Forelimb muscle (tissue), 1 donor: ENCODE data around the gene MAGEA2. TPM values are rescaled to one million over a fixed set of nuclear protein-coding genes. Genes with fewer than 3 reads are reported as not detected.
"Not testable (repeated sequence)": the region's sequence is repeated elsewhere in the genome, so short reads cannot be mapped to it uniquely, and the experiment has no call there.

ENCODE experiments used
- DNase-seq: peaks from one replicate; pipeline ENCODE4 v3.0.0-alpha.2; 2013; ENCODE audit warnings: low read depth
- polyA plus RNA-seq: library from polyadenylated mRNA; unstranded; fragments of 120-200 nt; gene quantifications from one replicate; pipeline ENCODE4 v1.2.1, GENCODE V29; 2013; ENCODE audit not compliant: insufficient read length

The MAGEA2 gene, protein sequence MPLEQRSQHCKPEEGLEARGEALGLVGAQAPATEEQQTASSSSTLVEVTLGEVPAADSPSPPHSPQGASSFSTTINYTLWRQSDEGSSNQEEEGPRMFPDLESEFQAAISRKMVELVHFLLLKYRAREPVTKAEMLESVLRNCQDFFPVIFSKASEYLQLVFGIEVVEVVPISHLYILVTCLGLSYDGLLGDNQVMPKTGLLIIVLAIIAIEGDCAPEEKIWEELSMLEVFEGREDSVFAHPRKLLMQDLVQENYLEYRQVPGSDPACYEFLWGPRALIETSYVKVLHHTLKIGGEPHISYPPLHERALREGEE
- not detected for polyA plus RNA-seq

DNA sequence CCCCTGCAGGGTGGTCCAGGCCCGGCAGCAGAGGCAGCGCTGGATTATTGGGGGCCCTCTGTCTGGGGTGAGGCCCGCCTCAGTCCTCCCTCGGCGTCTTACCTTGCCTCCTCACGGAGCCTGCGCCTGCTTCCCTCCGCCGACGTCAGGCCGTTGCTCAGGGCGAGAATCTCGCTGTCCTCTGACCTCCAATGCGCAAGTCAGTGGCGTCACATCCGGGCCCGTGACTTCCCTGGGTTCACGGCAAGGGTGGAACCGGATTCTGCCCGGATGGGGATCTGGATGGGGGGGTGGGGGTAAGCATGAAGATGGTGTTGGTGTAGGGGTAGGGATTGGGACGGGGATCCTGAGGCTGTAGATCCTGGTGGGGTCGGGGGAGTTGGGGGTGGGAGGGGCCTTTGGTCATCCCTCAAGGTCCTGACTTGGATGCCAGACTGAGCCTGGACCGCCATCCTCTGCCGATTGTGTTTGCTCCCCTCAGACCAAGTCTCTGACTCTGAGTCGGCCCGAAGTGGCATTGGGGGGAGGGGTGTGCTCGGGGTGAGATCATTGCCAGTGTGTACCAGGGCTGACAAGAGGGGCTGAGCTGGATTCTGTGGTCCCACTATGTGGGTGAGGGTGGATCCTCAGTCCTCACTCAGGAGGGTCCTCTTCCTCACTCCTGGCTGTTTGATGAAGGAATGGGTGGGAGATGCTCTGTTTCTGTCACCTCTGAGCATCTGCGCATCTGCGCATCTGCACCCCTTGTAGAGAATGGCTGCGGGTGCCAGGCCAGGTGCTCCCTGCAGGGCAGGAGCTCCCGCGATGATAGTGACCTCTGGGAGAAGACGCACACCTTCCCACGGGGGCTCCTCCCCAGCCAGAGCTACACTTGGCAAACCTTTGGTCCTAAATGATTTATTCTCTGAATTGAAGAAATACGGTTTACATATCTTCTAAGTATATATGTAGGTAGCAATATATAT is at the start of gene MAGEA2:
TSS of gene MAGEA2 (minus strand) at position 157 of the 965 bp plus-strand sequence. CDS start 2,479 bp downstream, outside the sequence.
- DNase-seq, result not testable (repeated sequence)

DNA sequence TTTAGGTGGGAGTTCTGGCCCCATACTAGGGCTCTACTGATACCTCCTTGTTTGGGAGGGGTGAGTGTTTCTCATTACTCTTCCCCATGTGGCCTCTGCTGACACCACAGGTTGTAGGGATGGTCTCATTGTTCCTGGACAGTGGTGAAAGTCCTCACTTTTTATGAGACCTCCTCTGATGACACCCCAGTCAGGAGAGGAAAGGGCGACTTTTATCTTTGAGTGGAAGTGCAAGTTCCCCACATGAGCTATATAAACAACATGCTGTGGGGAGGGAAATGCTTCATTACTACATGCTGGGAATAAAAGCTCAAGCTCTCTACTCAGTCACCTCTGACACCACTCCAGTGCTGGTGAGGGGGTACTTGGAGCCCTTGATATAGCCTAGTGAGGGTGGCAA is 45.3 kb upstream of the MAGEA2 start:
- no peak for DNase-seq

DNA sequence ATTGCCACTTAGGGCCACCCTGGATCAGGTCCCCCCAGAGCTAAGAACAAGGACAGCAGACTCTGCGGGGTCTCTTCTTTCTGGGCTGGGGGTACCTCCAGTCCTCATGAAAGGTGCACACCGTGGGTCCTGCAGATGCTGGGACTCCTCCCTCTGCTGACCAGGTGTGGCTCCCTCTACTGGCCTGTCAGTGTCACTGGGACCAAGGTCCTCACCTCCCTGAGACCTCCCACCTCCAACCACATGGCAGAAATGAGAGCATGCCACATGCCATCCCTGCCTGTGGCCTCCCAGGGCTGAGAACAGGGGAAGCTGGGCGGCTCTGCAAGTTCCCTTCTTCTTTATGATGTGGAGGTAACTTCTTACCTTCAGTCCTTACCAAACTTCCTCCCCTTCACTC is 33.4 kb upstream of the MAGEA2 start:
- not testable (repeated sequence) for DNase-seq

DNA sequence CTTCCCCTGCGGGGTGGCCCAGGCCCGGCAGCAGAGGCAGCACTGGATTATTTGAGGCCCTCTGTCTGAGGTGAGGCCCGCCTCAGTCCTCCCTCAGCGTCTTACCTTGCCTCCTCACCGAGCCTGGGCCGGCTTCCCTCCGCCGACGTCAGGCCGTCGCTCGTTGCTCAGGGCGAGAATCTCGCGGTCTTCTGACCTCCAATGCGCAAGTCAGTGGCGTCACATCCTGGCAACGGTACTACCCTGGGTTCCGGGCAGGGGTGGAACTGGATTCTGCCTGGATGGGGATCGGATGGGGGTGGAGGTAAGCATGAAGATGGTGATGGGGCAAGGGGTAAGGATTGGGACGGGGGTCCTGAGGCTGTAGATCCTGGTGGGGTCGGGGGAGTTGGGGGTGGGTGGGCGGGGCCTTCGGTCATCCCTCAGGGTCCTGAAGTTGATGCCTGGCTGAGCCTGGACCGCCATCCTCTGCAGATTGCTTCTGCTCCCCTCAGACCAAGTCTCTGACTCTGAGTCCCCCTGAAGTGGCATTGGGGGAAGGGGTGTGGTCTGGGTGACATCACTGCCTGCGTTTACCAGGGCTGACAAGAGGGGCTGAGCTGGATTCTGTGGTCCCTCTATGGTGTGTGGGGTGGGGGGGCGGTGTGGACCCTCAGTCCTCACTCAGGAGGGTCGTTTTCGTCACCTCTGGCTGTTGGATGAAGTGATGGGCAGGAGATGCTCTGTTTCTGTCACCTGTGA is 16.1 kb upstream of the MAGEA2 start, which contains the start of gene MAGEA6:
TSS of gene MAGEA6 (minus strand) at position 141 of the 741 bp plus-strand sequence. CDS start 2,039 bp downstream, outside the sequence.
- not testable (repeated sequence) for DNase-seq

DNA sequence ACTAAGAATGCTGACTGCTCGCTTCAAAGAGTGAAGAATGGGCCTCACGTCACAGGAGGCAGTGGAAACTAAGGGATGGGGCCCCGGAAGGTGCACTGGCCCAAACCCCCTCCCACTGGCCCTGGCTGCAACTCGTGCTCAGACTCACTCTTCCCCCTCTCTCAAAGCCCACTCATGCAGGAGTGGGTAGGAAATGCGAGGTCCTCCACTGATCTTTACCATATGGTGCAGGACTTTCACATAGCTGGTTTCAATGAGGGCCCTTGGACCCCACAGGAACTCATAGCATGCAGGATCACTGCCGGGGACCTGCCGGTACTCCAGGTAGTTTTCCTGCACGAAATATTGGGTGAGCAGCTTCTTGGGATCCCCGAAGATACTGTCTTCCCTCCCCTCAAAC is 12.9 kb upstream of the MAGEA2 start:
- not testable (repeated sequence) for DNase-seq

DNA sequence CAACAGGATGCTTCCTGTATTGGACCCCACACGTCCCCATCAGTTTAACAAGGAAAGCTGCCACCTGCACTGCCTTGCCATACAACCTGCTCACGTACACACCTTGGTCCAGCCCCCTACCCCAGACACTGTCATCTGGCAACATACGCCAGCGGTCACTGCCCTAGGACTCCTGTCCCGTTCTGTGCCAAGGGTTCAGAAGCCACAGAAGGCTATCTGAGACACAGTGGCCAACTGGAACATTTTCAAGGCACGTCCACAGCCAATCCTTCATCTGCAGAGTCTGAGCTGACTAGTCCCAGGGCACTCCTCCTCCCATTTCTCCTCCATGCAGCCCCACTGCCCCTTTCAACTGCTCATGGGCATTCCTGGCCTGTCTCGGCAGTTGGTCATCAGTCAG is 7.9 kb upstream of the MAGEA2 start:
- DNase-seq, result not testable (repeated sequence)

DNA sequence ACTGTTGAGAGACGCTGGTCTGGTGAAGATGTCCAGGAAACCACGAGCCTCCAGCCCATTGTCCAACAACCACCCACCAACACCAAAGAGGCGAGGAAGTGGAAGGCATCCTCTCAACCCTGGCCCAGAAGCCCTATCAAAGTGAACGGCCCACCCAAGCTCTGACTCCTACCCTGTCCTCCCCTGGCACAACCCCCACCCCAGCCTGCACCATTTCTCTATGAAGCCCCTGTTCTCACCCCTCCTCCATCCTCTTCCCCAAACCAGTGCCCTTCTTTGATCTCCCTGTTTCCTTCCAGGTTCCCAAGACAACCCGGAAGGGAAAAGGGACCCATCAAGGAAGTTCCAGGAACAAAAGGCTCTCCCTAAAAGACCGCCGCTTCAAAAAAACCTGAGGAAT is 5.9 kb upstream of the MAGEA2 start:
- not testable (repeated sequence) for DNase-seq

DNA sequence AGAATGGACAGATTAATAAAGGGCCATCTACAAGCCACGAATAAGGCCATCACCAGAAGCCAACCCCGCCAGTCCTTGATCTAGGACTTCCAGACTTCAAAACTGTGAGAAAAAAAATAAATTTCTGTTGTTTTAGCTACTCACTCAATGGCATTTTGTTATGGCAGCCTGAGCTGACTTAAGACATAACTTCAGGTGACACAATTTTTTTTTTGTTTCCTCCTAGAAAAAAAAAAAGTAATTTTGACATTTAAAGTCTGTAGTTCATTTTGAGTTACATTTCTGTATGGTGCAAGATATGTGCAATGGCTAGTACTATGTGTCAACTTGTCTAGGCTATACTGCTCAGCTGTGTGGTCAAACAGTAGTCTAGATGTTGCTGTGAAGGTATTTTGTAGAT is 5.3 kb upstream of the MAGEA2 start, which contains the start of gene CSAG3:
TSS of gene CSAG3 (plus strand) at position 301 of the 400 bp plus-strand sequence.
- DNase-seq, result not testable (repeated sequence)

DNA sequence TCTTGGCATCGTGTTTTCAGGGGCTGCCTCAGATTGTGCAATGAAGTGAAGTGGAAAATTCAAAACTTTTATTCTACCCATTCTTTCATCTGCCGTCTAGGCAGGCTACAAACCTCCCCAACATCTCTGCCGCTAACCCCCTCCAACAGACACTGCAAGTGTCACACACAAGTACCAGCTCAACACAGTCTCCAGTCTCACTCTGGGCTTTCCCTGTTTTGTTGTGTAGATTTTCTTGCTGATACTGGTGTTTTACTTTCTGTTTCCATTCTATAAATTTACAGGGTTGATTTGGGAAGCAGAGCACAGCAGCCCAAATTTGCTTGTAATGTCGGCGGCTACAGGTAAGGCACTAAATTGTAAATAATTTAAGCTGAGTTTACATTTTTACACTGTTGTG is 1.2 kb upstream of the MAGEA2 start:
- DNase-seq, result not testable (repeated sequence)

DNA sequence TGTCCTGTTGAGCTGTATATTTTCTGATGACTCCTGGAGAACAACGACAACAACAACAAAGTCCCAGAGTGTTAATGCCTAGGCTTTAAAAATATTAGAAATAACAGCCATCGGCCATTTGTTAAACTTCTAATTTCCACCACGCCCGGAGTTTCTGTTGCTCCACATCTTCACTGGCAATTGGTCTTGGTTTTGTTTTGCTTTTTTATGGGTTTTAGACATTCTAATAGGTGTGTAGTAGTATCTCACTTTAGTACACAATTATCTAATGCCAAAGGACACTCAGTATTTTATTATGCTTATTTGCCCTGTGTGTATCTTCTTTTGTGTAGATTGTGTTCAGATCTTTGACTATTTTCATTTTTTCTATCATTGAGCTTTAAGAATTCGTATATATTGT is 15.1 kb downstream of the MAGEA2 start:
- DNase-seq, result no peak

DNA sequence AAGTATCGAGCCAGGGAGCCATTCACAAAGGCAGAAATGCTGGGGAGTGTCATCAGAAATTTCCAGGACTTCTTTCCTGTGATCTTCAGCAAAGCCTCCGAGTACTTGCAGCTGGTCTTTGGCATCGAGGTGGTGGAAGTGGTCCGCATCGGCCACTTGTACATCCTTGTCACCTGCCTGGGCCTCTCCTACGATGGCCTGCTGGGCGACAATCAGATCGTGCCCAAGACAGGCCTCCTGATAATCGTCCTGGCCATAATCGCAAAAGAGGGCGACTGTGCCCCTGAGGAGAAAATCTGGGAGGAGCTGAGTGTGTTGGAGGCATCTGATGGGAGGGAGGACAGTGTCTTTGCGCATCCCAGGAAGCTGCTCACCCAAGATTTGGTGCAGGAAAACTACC is 17.1 kb downstream of the MAGEA2 start:
- not testable (repeated sequence) for DNase-seq

DNA sequence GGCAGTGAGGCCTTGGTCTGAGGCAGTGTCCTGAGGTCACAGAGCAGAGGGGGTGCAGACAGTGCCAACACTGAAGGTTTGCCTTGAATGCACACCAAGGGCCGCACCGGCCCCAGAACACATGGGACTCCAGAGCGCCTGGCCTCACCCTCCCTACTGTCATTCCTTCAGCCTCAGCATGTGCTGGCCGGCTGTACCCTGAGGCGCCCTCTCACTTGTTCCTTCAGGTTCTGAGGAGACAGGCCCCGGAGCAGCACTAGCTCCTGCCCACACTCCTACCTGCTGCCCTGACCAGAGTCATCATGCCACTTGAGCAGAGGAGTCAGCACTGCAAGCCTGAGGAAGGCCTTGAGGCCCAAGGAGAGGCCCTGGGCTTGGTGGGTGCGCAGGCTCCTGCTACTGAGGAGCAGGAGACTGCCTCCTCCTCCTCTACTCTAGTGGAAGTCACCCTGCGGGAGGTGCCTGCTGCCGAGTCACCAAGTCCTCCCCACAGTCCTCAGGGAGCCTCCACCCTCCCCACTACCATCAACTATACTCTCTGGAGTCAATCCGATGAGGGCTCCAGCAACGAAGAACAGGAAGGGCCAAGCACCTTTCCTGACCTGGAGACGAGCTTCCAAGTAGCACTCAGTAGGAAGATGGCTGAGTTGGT is 17.7 kb downstream of the MAGEA2 start:
- no peak for DNase-seq

DNA sequence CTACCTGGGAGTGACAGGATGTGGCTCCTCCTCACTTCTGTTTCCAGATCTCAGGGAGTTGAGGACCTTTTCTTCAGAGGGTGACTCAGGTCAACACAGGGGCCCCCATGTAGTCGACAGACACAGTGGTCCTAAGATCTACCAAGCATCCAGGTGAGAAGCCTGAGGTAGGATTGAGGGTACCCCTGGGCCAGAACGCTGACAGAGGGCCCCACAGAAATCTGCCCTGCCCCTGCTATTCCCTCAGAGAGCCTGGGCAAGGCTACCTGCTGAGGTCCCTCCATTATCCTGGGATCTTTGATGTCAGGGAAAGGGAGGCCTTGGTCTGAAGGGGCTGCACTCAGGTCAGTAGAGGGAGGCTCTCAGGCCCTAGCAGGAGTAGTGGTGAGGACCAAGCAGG is 18.5 kb downstream of the MAGEA2 start:
- no peak for DNase-seq

DNA sequence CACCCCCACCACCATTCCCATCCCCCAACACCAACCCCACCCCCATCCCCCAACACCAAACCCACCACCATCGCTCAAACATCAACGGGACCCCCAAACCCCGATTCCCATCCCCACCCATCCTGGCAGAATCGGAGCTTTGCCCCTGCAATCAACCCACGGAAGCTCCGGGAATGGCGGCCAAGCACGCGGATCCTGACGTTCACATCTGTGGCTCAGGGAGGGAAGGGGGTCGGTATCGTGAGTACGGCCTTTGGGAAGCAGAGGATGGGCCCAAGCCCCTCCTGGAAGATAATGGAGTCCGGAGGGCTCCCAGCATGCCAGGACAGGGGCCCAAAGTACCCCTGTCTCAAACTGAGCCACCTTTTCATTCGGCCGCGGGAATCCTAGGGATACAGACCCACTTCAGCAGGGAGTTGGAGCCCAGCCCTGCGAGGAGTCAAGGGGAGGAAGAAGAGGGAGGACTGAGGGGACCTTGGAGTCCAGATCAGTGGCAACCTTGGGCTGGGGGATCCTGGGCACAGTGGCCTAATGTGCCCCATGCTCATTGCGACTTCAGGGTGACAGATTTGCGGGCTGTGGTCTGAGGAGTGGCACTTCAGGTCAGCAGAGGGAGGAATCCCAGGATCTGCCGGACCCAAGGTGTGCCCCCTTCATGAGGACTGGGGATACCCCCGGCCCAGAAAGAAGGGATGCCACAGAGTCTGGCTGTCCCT is 19.3 kb downstream of the MAGEA2 start:
- not testable (repeated sequence) for DNase-seq

DNA sequence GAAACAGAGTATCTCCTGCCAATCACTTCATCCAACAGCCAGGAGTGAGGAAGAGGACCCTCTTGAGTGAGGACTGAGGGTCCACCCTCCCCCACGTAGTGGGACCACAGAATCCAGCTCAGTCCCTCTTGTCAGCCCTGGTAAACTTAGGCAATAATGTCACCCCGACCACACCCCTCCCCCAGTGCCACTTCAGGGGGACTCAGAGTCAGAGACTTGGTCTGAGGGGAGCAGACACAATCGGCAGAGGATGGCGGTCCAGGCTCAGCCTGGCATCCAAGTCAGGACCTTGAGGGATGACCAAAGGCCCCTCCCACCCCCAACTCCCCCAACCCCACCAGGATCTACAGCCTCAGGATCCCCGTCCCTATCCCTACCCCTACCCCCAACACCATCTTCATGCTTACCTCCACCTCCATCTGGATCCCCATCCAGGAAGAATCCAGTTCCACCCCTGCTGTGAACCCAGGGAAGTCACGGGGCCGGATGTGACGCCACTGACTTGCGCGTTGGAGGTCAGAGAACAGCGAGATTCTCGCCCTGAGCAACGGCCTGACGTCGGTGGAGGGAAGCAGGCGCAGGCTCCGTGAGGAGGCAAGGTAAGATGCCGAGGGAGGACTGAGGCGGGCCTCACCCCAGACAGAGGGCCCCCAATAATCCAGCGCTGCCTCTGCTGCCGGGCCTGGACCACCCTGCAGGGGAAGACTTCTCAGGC is 20.2 kb downstream of the MAGEA2 start, which contains the start of the genes CSAG1 and MAGEA12:
TSS of gene CSAG1 (minus strand) at position 461 of the 715 bp plus-strand sequence. CDS start 1,261 bp downstream, outside the sequence.
TSS of gene MAGEA12 (plus strand) at position 497 of the 715 bp plus-strand sequence. CDS start 2,405 bp downstream, outside the sequence.
- DNase-seq, result no peak

DNA sequence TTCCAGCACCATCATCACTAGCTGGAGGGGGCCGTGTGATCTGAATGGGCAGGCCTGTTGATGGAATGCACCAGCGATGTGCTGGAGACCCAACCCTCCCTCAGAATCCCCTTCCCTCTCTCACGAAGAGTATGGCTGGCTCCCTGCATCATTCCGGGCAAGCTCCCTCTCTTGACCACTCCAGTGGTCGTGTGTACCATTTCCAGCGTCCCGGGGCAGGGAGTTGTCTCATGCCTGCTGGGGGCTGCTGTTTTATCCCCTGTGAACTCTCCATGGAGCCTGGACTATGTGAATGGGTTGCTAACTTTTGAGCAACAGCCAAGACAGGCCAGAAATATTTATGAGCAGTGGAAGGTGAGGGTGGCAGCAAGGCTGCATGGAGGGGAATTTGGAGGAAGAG is 28.2 kb downstream of the MAGEA2 start:
- no peak for DNase-seq

DNA sequence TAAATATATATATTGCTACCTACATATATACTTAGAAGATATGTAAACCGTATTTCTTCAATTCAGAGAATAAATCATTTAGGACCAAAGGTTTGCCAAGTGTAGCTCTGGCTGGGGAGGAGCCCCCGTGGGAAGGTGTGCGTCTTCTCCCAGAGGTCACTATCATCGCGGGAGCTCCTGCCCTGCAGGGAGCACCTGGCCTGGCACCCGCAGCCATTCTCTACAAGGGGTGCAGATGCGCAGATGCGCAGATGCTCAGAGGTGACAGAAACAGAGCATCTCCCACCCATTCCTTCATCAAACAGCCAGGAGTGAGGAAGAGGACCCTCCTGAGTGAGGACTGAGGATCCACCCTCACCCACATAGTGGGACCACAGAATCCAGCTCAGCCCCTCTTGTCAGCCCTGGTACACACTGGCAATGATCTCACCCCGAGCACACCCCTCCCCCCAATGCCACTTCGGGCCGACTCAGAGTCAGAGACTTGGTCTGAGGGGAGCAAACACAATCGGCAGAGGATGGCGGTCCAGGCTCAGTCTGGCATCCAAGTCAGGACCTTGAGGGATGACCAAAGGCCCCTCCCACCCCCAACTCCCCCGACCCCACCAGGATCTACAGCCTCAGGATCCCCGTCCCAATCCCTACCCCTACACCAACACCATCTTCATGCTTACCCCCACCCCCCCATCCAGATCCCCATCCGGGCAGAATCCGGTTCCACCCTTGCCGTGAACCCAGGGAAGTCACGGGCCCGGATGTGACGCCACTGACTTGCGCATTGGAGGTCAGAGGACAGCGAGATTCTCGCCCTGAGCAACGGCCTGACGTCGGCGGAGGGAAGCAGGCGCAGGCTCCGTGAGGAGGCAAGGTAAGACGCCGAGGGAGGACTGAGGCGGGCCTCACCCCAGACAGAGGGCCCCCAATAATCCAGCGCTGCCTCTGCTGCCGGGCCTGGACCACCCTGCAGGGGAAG is 39.5 kb downstream of the MAGEA2 start, which contains the start of gene MAGEA2B:
TSS of gene MAGEA2B (plus strand) at position 814 of the 973 bp plus-strand sequence. CDS start 2,479 bp downstream, outside the sequence.
- DNase-seq, result not testable (repeated sequence)

DNA sequence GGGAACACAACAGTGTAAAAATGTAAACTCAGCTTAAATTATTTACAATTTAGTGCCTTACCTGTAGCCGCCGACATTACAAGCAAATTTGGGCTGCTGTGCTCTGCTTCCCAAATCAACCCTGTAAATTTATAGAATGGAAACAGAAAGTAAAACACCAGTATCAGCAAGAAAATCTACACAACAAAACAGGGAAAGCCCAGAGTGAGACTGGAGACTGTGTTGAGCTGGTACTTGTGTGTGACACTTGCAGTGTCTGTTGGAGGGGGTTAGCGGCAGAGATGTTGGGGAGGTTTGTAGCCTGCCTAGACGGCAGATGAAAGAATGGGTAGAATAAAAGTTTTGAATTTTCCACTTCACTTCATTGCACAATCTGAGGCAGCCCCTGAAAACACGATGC is 40.4 kb downstream of the MAGEA2 start:
- DNase-seq, result not testable (repeated sequence)
